ENCODE measurements around the gene ZMYM4. TPM values are rescaled to one million over a fixed set of nuclear protein-coding genes. Genes with fewer than 3 reads are reported as not detected.

The ZMYM4 gene
- total RNA-seq, 1 donor from 2014 or later: 64.8 TPM

DNA sequence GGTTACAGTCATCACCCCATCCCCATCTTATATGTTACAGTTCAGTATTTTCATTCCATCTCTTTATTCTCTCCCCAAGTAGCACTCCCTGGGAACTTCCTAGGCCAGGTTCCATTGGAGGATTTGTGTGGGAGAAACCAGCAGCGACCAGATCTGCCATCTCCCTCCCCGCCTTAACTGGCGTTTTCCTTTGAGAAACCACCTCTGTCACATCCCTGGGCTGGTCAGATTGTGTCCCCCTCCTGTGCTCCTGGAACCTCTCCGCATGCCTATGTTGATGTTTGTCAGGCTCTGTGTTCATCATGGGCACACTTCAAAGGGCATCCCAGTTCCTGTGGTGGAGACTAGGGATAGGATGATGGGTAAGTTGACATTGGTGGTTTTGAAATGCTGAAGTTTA, 162.3 kb downstream of the ZMYM4 start:
- H3K4me3 Mint-ChIP-seq (ENCODE audit: unreplicated experiment): no peak overlapping the region
- H3K9me3 Mint-ChIP-seq (ENCODE audit: unreplicated experiment): peaks cover 11% of the 10 kb centered on the region
- H3K27ac Mint-ChIP-seq (ENCODE audit: unreplicated experiment): no peak overlapping the region
- H3K27me3 Mint-ChIP-seq (ENCODE audit: unreplicated experiment): peaks cover 5% of the 10 kb centered on the region
- no peak for DNase-seq
- H3K36me3 Mint-ChIP-seq (ENCODE audit: unreplicated experiment): peaks cover 9% of the 10 kb centered on the region
- TF ChIP-seq CTCF (IDR thresholded peaks at IDR 0.05; ENCODE audit: partially characterized antibody, unreplicated experiment): no peak
- peaks cover 12% of the 10 kb centered on the region for H3K4me1 Mint-ChIP-seq (ENCODE audit: low read depth, unreplicated experiment)

- H3K4me1 Mint-ChIP-seq (ENCODE audit: low read depth, unreplicated experiment): peaks cover 12% of the 10 kb centered on the region
- TF ChIP-seq CTCF (IDR thresholded peaks at IDR 0.05; ENCODE audit: partially characterized antibody, unreplicated experiment): no peak
- H3K4me3 Mint-ChIP-seq (ENCODE audit: unreplicated experiment): no peak overlapping the region
- DNase-seq: no peak
- H3K36me3 Mint-ChIP-seq (ENCODE audit: unreplicated experiment): peaks cover 9% of the 10 kb centered on the region
- H3K9me3 Mint-ChIP-seq (ENCODE audit: unreplicated experiment): peaks cover 10% of the 10 kb centered on the region
- peaks cover 5% of the 10 kb centered on the region for H3K27me3 Mint-ChIP-seq (ENCODE audit: unreplicated experiment)
- H3K27ac Mint-ChIP-seq (ENCODE audit: unreplicated experiment): no peak overlapping the region
Measured at GRCh38 chr1:35431173-35431599, 162.7 kb downstream of the ZMYM4 start.

GRCh38 chr1:35432231-35432630, 163.7 kb downstream of the ZMYM4 start:
- no peak for TF ChIP-seq CTCF (IDR thresholded peaks at IDR 0.05; ENCODE audit: partially characterized antibody, unreplicated experiment)
- H3K4me1 Mint-ChIP-seq (ENCODE audit: low read depth, unreplicated experiment): peaks cover 12% of the 10 kb centered on the region
- H3K36me3 Mint-ChIP-seq (ENCODE audit: unreplicated experiment): peaks cover 15% of the 10 kb centered on the region
- peaks cover 10% of the 10 kb centered on the region for H3K9me3 Mint-ChIP-seq (ENCODE audit: unreplicated experiment)
- no peak for DNase-seq
- H3K4me3 Mint-ChIP-seq (ENCODE audit: unreplicated experiment): no peak overlapping the region
- peak overlapping the region; percentile 35 for H3K27ac Mint-ChIP-seq (ENCODE audit: unreplicated experiment)
- peaks cover 7% of the 10 kb centered on the region for H3K27me3 Mint-ChIP-seq (ENCODE audit: unreplicated experiment)

DNA sequence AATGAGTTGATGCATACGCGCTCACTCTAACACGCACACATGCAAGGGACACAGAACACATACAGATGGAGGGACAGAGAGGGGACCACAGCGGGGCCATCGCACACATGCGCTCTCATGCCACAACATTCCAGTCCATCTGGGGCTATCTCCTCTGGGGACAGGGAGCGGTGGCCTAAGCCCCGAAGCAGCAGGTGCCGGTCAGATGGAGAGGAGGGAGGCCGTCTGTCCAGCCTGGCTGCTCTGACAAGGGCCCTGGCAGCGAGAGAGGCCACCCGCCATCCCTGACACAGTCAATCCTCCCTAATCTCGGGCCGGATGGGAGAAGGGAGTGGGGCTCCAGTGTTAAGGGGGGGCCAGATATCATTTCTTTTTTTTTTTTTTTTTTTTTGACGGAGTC, 165.2 kb downstream of the ZMYM4 start:
- H3K27me3 Mint-ChIP-seq (ENCODE audit: unreplicated experiment): peaks cover 14% of the 10 kb centered on the region
- H3K4me1 Mint-ChIP-seq (ENCODE audit: low read depth, unreplicated experiment): peaks cover 12% of the 10 kb centered on the region
- DNase-seq: peak; percentile 31
- H3K27ac Mint-ChIP-seq (ENCODE audit: unreplicated experiment): peak overlapping the region; percentile 63
- H3K36me3 Mint-ChIP-seq (ENCODE audit: unreplicated experiment): peaks cover 24% of the 10 kb centered on the region
- H3K4me3 Mint-ChIP-seq (ENCODE audit: unreplicated experiment): peak overlapping the region; percentile 26
- no peak for TF ChIP-seq CTCF (IDR thresholded peaks at IDR 0.05; ENCODE audit: partially characterized antibody, unreplicated experiment)
- H3K9me3 Mint-ChIP-seq (ENCODE audit: unreplicated experiment): peaks cover 18% of the 10 kb centered on the region

- peaks cover 14% of the 10 kb centered on the region for H3K27me3 Mint-ChIP-seq (ENCODE audit: unreplicated experiment)
- no peak overlapping the region for H3K4me3 Mint-ChIP-seq (ENCODE audit: unreplicated experiment)
- peaks cover 30% of the 10 kb centered on the region for H3K36me3 Mint-ChIP-seq (ENCODE audit: unreplicated experiment)
- peaks cover 17% of the 10 kb centered on the region for H3K9me3 Mint-ChIP-seq (ENCODE audit: unreplicated experiment)
- peak overlapping the region; percentile 54 for H3K27ac Mint-ChIP-seq (ENCODE audit: unreplicated experiment)
- TF ChIP-seq CTCF (IDR thresholded peaks at IDR 0.05; ENCODE audit: partially characterized antibody, unreplicated experiment): no peak
- H3K4me1 Mint-ChIP-seq (ENCODE audit: low read depth, unreplicated experiment): peaks cover 12% of the 10 kb centered on the region
- no peak for DNase-seq
Measured at GRCh38 chr1:35434703-35435102, 166.2 kb downstream of the ZMYM4 start.
